Measurements from ENCODE around the gene NDUFS3. TPM values are rescaled to one million over a fixed set of nuclear protein-coding genes. Genes with fewer than 3 reads are reported as not detected.
A peak's percentile ranks its signal among the peaks of the same experiment; 100 is the strongest.
"Not testable (repeated sequence)": the region's sequence is repeated elsewhere in the genome, so short reads cannot be mapped to it uniquely, and the experiment has no call there.

NDUFS3 gene
- total RNA-seq, 2 experiments from 2014 or later: 139 to 144 TPM

DNA sequence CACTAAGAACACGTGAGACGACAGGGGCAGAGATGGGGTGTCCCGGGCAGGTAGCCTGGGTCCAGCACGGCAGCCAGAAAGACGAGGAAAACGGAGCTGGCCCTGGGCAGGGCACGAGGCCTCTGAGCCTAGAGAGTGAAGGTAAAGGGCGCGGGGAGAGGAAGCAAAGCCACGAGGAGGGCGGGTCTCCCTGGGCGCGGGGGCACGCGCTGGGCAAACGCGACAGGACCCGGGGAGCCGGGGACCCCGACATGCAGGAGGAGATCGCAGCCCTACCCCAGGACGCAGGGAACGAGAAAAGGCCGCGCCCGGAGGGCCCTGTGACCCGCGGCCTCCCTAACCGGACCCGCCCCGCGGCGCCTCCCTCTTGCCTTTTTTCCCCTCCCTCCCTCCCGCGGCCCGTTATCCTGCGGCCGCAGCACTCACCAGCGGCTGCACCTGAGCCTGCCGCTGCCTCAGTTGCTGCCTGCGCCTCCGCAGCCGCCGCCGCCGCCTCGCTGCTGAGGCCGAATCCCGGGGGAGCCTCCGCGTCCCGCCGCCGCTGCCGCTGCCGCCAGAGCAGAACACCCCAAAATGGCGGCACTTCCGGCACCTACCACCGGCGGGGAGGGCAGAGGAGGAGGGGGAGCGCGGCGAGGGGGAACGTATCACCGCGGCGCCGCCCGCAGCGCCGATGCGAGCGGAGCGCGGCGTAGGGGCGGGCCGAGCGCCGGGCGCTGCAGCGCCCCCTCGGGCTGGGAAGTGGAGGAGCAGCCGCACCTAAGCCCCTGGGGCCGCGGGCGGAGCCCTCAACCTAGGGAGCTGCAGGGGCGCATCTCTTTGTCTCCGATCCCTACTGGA is 26.1 kb upstream of the NDUFS3 start, which contains the start of gene CELF1:
CELF1 (minus strand) TSS at position 567 of the 840 bp plus-strand sequence. CDS start 53,609 bp downstream, outside the sequence.
- peaks cover 54% of the 10 kb centered on the region for H3K4me1 Mint-ChIP-seq (ENCODE audit: low read depth)
- ATAC-seq (ENCODE audit: poor library complexity): peak; percentile 93
- ChIA-PET CTCF (interaction anchor here (0.6 to 4.3 kb wide), 18 partner anchors 13 to 935 kb away, joined by 3 to 31 read pairs (median 4); partner anchors contain the start of genes ATG13, HARBI1, KBTBD4 and NDUFS3), POLR2A (interaction anchor here (0.6 to 2.9 kb wide), 10 partner anchors 11 to 295 kb away, joined by 3 to 38 read pairs (median 4); partner anchors contain the start of genes AGBL2, KBTBD4, NDUFS3 and NUP160)
- intact Hi-C loops (cut with DNase I, micrococcal nuclease): loop anchor here (1.0 to 10.0 kb wide), 8 partner anchors 26 to 1705 kb away; partner anchors contain the start of genes ARFGAP2 (in 1 of the 2), CRY2 (in 1 of the 2), FNBP4 (in 1 of the 2) and KBTBD4 (in 1 of the 2)
- peak; percentile 85 to 97 (median 91) for DNase-seq
- TF ChIP-seq, protein P1, sequence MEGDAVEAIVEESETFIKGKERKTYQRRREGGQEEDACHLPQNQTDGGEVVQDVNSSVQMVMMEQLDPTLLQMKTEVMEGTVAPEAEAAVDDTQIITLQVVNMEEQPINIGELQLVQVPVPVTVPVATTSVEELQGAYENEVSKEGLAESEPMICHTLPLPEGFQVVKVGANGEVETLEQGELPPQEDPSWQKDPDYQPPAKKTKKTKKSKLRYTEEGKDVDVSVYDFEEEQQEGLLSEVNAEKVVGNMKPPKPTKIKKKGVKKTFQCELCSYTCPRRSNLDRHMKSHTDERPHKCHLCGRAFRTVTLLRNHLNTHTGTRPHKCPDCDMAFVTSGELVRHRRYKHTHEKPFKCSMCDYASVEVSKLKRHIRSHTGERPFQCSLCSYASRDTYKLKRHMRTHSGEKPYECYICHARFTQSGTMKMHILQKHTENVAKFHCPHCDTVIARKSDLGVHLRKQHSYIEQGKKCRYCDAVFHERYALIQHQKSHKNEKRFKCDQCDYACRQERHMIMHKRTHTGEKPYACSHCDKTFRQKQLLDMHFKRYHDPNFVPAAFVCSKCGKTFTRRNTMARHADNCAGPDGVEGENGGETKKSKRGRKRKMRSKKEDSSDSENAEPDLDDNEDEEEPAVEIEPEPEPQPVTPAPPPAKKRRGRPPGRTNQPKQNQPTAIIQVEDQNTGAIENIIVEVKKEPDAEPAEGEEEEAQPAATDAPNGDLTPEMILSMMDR (IDR thresholded peaks at IDR 0.05): peak; percentile 81
- peak within 1 kb of the TSS; percentile 98 for H3K27ac Mint-ChIP-seq
- peak within 1 kb of the TSS; percentile 99 for H3K4me3 ChIP-seq (ENCODE audit: low read length)
- peaks cover 42% of the 10 kb centered on the region for H3K4me1 ChIP-seq (ENCODE audit: insufficient read depth, low read length)
- H3K36me3 Mint-ChIP-seq (ENCODE audit: low read depth): peaks cover 30% of the 10 kb centered on the region
- H3K36me3 ChIP-seq (ENCODE audit: insufficient read depth, low read length): peaks cover 4% of the 10 kb centered on the region
- H3K27me3 Mint-ChIP-seq: no peaks in the 10 kb centered on the region
- no peaks in the 10 kb centered on the region for H3K9me3 ChIP-seq (ENCODE audit: control insufficient read depth in 1 of 2, insufficient read depth in 1 of 2, low read length in 2 of 2)
- H3K9me3 Mint-ChIP-seq: no peaks in the 10 kb centered on the region
- no peaks in the 10 kb centered on the region for H3K27me3 ChIP-seq (ENCODE audit: control insufficient read depth in 1 of 2, insufficient read depth in 2 of 2, low read length in 2 of 2)
- peak within 1 kb of the TSS; percentile 78 to 88 for H3K27ac ChIP-seq (ENCODE audit: low read depth in 1 of 2, low read length in 2 of 2)
- peak within 1 kb of the TSS; percentile 98 for H3K4me3 Mint-ChIP-seq

DNA sequence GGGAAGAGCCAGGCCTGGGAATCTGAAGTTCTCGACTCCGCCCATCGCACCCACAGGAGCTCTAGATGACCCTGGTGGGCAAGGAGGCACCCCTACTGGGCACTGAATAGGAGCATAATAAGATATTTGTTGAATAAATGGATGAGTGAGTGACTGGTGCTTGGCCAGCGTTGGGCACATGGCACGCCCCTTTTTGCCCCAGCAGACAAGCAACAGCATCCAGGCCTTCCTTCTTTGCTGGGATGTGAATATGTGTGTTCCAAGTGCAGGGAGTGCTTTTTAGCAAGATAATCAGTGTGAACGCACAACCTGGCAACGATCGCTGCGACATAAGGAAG is 25.5 kb upstream of the NDUFS3 start:
- Mint-ChIP-seq H3K36me3 (ENCODE audit: low read depth) (peaks cover 24% of the 10 kb centered on the region), H3K4me3 (peak overlapping the region; percentile 98), H3K4me1 (ENCODE audit: low read depth) (peaks cover 48% of the 10 kb centered on the region), H3K27me3 (no peaks in the 10 kb centered on the region), H3K27ac (peak overlapping the region; percentile 98), H3K9me3 (no peaks in the 10 kb centered on the region)
- Histone ChIP-seq H3K4me3 (ENCODE audit: low read length) (peak overlapping the region; percentile 38), H3K9me3 (ENCODE audit: control insufficient read depth in 1 of 2, insufficient read depth in 1 of 2, low read length in 2 of 2) (no peaks in the 10 kb centered on the region), H3K27me3 (ENCODE audit: control insufficient read depth in 1 of 2, insufficient read depth in 2 of 2, low read length in 2 of 2) (no peaks in the 10 kb centered on the region), H3K27ac (ENCODE audit: low read depth in 1 of 2, low read length in 2 of 2) (no peak overlapping the region), H3K4me1 (ENCODE audit: insufficient read depth, low read length) (peaks cover 36% of the 10 kb centered on the region), H3K36me3 (ENCODE audit: insufficient read depth, low read length) (peaks cover 4% of the 10 kb centered on the region)
- ATAC-seq (ENCODE audit: poor library complexity): peak; percentile 8
- peak in 1 of 14 experiments; percentile 5 for DNase-seq
- CTCF ChIA-PET: interaction anchor here (0.6 to 4.3 kb wide), 16 partner anchors 12 to 448 kb away, joined by 3 to 31 read pairs (median 4); partner anchors contain the start of genes KBTBD4, NDUFS3, PSMC3 and PTPMT1
- TF ChIP-seq, protein P1 (IDR thresholded peaks at IDR 0.05): no peak
- intact Hi-C loops (cut with DNase I, micrococcal nuclease): loop anchor here (1.0 to 10.0 kb wide), 8 partner anchors 25 to 1706 kb away; partner anchors contain the start of genes ARFGAP2 (in 1 of the 2), CRY2 (in 1 of the 2), FNBP4 (in 1 of the 2) and KBTBD4 (in 1 of the 2)
- POLR2A ChIA-PET: interaction anchor here (0.6 to 2.9 kb wide), 7 partner anchors 12 to 46 kb away, joined by 3 to 38 read pairs (median 4); partner anchors contain the start of genes KBTBD4, NDUFS3 and PTPMT1

DNA sequence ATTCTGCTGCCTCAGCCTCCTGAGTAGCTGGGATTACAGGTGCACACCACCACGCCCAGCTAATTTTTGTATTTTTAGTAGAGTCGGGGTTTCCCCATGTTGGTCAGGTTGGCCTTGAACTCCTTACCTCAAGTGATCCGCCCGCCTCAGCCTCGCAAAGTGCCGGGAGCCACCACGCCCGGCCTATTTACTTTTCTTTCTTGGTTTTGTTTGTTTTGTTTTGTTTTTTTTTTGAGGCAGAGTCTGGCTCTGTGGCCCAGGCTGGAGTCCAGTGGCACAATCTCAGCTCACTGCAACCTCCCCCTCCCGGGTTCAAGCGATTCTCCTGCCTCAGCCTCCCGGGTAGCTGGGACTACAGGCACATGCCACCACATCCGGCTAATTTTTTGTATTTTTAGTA is 21.9 kb upstream of the NDUFS3 start:
- POLR2A ChIA-PET: interaction anchor here (3.2 kb wide), 1 partner anchor 8 kb away, joined by 9 read pairs; the partner anchor contains the start of gene PTPMT1
- H3K4me3 ChIP-seq (ENCODE audit: low read length); ATAC-seq (ENCODE audit: poor library complexity); H3K27ac Mint-ChIP-seq; H3K9me3 Mint-ChIP-seq; H3K36me3 ChIP-seq (ENCODE audit: insufficient read depth, low read length); H3K27me3 ChIP-seq (ENCODE audit: control insufficient read depth in 1 of 2, insufficient read depth in 2 of 2, low read length in 2 of 2); H3K9me3 ChIP-seq (ENCODE audit: control insufficient read depth in 1 of 2, insufficient read depth in 1 of 2, low read length in 2 of 2); H3K27me3 Mint-ChIP-seq; H3K4me3 Mint-ChIP-seq; DNase-seq; H3K27ac ChIP-seq (ENCODE audit: low read depth in 1 of 2, low read length in 2 of 2); H3K36me3 Mint-ChIP-seq (ENCODE audit: low read depth); CTCF ChIA-PET: not testable (repeated sequence)
- H3K4me1 Mint-ChIP-seq (ENCODE audit: low read depth): peaks cover 16% of the 10 kb centered on the region
- peaks cover 10% of the 10 kb centered on the region for H3K4me1 ChIP-seq (ENCODE audit: insufficient read depth, low read length)
- intact Hi-C loops (cut with DNase I, micrococcal nuclease): loop anchor here in 1 of 2 experiments (10.0 kb wide), 1 partner anchor 382 kb away; the partner anchor contains the start of gene ARFGAP2
